Astrocyte (in vitro differentiated cells and primary cell): ENCODE results near the gene SPATA13.

Source experiments
- CTCF ChIP-seq: IDR thresholded peaks from 2 replicates; pipeline ENCODE4 v1.5.1; 2011; ENCODE audit warnings: low read depth, mild to moderate bottlenecking, inconsistent platforms, low read length, moderate library complexity; ENCODE audit not compliant: insufficient read depth
- EZH2 ChIP-seq: IDR thresholded peaks from 2 replicates; pipeline ENCODE4 v1.6.1; 2012; ENCODE audit warnings: mild to moderate bottlenecking, low read length, inconsistent platforms; ENCODE audit not compliant: insufficient read depth

- TF ChIP-seq CTCF = no peak
- no peak for TF ChIP-seq EZH2
Observed at GRCh38 chr13:24279327-24280110, 119.0 kb downstream of the SPATA13 start.
